GM12873 (cell line): ENCODE results near the gene RGS10.

ENCODE experiments used
- CTCF ChIP-seq: IDR thresholded peaks from 2 replicates; pipeline ENCODE4 v1.5.1; 2012; ENCODE audit warnings: low read depth, mild to moderate bottlenecking, moderate library complexity, low read length, control low read depth; ENCODE audit not compliant: insufficient read depth; ENCODE audit errors: missing control alignments

The RGS10 gene

GRCh38 chr10:119526621-119527592 lies 15.6 kb downstream of the RGS10 start:
- TF ChIP-seq CTCF = peak; percentile 46

GRCh38 chr10:119526149-119526548 lies 16.4 kb downstream of the RGS10 start:
- TF ChIP-seq CTCF = no peak

GRCh38 chr10:119525116-119525515 lies 17.4 kb downstream of the RGS10 start:
- no peak for TF ChIP-seq CTCF

GRCh38 chr10:119524720-119525070 lies 17.8 kb downstream of the RGS10 start:
- TF ChIP-seq CTCF = no peak

- TF ChIP-seq CTCF = no peak
Observed at GRCh38 chr10:119523895-119524719, 18.4 kb downstream of the RGS10 start.

GRCh38 chr10:119522747-119523426 lies 19.6 kb downstream of the RGS10 start:
- no peak for TF ChIP-seq CTCF
